Testis (tissue), 2 donors: ENCODE measurements around the gene PLK2.

Source experiments
- CTCF ChIP-seq, 3 experiments: fragments of 450-650 bp in 2 of 3; fragments of 200-600 bp in 1 of 3; sonication (generic) in 1 of 3; IDR thresholded peaks; one replicate each; pipeline ENCODE4 v1.5.1; 2016 to 2019; ENCODE audit warnings: antibody characterized with exemption in 3 of 3, mild to moderate bottlenecking in 2 of 3, moderate library complexity in 1 of 3
- POLR2A ChIP-seq: fragments of 450-650 bp; IDR thresholded peaks from one replicate; pipeline ENCODE4 v1.6.1; 2017; ENCODE audit warnings: antibody characterized with exemption, mild to moderate bottlenecking, moderate library complexity

- TF ChIP-seq CTCF (IDR thresholded peaks at IDR 0.05) (no peak), POLR2A (no peak)
These were observed 15.5 kb upstream of the PLK2 start for GRCh38 chr5:58475404-58475803.
